ENCODE measurements around the gene MACROH2A1. TPM values are rescaled to one million over a fixed set of nuclear protein-coding genes. Genes with fewer than 3 reads are reported as not detected.

Gene MACROH2A1
- total and polyA plus RNA-seq, 9 of the 15 experiments (the other 6 are each of a cell fraction or from before 2014, with no cell fraction given), result 44.9 to 289 (median 193) TPM

- TF ChIP-seq REST (IDR thresholded peaks at IDR 0.05; ENCODE audit: borderline replicate concordance), result peak; percentile 65
- TF ChIP-seq REST (CRISPR knock-in tag; IDR thresholded peaks at IDR 0.05; ENCODE audit: low read depth), result no peak
- TF ChIP-seq ZNF584 (CRISPR knock-in tag; IDR thresholded peaks at IDR 0.05; ENCODE audit: low read depth), result peak; percentile 83
- TF ChIP-seq NR2C1 (IDR thresholded peaks at IDR 0.05), result peak; percentile 70
- TF ChIP-seq NR2C1 (tag; IDR thresholded peaks at IDR 0.05), result peak; percentile 82
- peak; percentile 95 for TF ChIP-seq L3MBTL2 (IDR thresholded peaks at IDR 0.05)
- TF ChIP-seq RBM39 (optimal IDR thresholded peaks at IDR 0.05; ENCODE audit: low read depth, low read length), result no peak
- peak; percentile 45 to 89 for TF ChIP-seq NONO (IDR thresholded peaks at IDR 0.05; ENCODE audit: low read depth in 2 of 2, low read length in 1 of 2)
- TF ChIP-seq KLF13 (tag; IDR thresholded peaks at IDR 0.05; ENCODE audit: borderline replicate concordance, low read depth), result peak; percentile 49; the same call in 1 of the 2 replicates
- no peak for TF ChIP-seq ZNF609 (CRISPR knock-in tag; IDR thresholded peaks at IDR 0.05; ENCODE audit: borderline replicate concordance)
Observed at GRCh38 chr5:135398855-135399793, at the start of gene MACROH2A1 (continued).

All from K562 (cell line).